Prostate gland (tissue), 2 donors: ENCODE data around the gene GNPNAT1. TPM values are rescaled to one million over a fixed set of nuclear protein-coding genes. Genes with fewer than 3 reads are reported as not detected.

Experiments used
- DNase-seq: peaks from one replicate; pipeline ENCODE4 v3.0.0-alpha.2; 2019; ENCODE audit warnings: low spot score
- H3K27ac ChIP-seq, 2 donors: fragments of 200-600 bp; sonication (generic); 2 replicates each; pipeline ENCODE4 v1.5.1; 2017 to 2019
- H3K27me3 ChIP-seq: fragments of 200-600 bp; sonication (generic); replicated peaks from 2 replicates; pipeline ENCODE4 v1.5.1; 2019; ENCODE audit not compliant: insufficient read depth
- H3K36me3 ChIP-seq, 2 donors: fragments of 200-600 bp; sonication (generic); 1 replicate in 1 of 2; 2 replicates in 1 of 2; pipeline versions ENCODE4 v1.5.1 to v1.8.1; 2017 to 2019
- H3K4me1 ChIP-seq: fragments of 200-600 bp; sonication (generic); replicated peaks from 2 replicates; pipeline ENCODE4 v1.5.1; 2019
- H3K4me3 ChIP-seq, 2 donors: fragments of 200-600 bp; sonication (generic); 2 replicates each; pipeline ENCODE4 v1.5.1; 2017 to 2019
- H3K9me3 ChIP-seq: fragments of 200-600 bp; sonication (generic); 2 replicates; pipeline ENCODE4 v1.5.1; 2017
- CTCF ChIP-seq, 4 experiments: fragments of 200-600 bp in 2 of 4; fragments of 450-650 bp in 2 of 4; sonication (generic) in 2 of 4; IDR thresholded peaks; 1 replicate in 3 of 4; 2 replicates in 1 of 4; pipeline ENCODE4 v1.5.1; 2016 to 2019; ENCODE audit warnings: antibody characterized with exemption in 4 of 4, mild to moderate bottlenecking in 2 of 4, moderate library complexity in 2 of 4
- POLR2A ChIP-seq: fragments of 450-650 bp; IDR thresholded peaks from one replicate; pipeline ENCODE4 v1.6.1; 2016; ENCODE audit warnings: antibody characterized with exemption, mild to moderate bottlenecking
- POLR2AphosphoS5 ChIP-seq: sonication (generic); formaldehyde crosslinking; IDR thresholded peaks from one replicate; pipeline ENCODE4 v1.6.1; 2017; ENCODE audit warnings: antibody characterized with exemption
- WGBS: methylation state at CpG from one replicate; pipeline ENCODE4 v1.1.5; 2018; 5-methylcytosine and 5-hydroxymethylcytosine counted together
- intact Hi-C: fragments of 100-400 bp; cut with DNase I; formaldehyde crosslinking; loops from one replicate; pipeline ENCODE4 v1.14.2; 2022
- total RNA-seq, 2 donors: library from RNA; depleted of rRNA; stranded (reverse); fragments of >200 nt; gene quantifications; one replicate each; pipeline ENCODE4 v1.1.0, GENCODE V29; 2016

Gene GNPNAT1
- total RNA-seq, 2 donors from 2014 or later, result 26.2 to 41.4 TPM

DNA sequence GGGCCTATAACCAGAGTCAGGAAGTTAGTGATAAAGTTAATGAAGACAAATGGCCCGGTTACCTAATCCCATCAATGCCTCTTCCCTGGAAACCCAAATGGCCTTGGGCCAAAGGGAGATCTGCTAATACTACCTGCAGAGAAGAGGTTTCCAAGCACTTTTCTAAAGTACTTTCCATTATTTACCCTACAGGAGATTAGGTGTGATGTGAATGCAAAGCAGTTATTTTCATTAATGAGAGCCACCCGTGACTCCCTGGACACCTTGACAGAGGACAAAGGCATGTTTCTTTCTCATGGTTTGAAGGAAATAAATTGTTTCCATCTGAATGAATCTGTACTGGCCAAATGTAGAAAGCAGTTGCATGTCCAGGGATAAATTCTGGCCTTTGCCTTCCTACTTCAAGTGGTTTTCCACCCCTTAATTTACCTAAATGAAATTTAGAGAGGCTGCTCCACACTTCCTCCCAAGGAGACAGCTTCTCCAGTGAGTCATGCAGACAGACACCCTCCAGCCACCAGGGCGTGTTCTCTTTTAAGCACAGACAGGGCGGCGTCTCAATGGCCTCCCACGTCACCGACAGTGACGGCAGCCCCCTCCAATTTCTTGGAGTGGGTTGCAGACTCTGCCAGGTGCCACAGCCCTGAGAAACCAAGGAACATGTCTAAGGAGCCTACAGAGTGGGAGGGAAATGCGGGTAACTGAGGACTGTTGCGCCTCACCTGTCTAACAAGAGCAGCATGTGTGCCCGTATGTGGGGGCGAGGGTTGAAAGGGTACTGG, 43.9 kb upstream of the GNPNAT1 start:
- H3K9me3 ChIP-seq, result no peaks in the 10 kb centered on the region
- intact Hi-C loops, result no loop called here
- H3K4me1 ChIP-seq, result no peaks in the 10 kb centered on the region
- H3K27me3 ChIP-seq, result no peaks in the 10 kb centered on the region
- DNase-seq, result no peak
- H3K4me3 ChIP-seq, result no peak overlapping the region
- WGBS, result 83% methylated on average over 12 of the region's 12 CpGs
- no peak for TF ChIP-seq POLR2AphosphoS5
- no peak for TF ChIP-seq POLR2A
- TF ChIP-seq CTCF (IDR thresholded peaks at IDR 0.05), result no peak
- no peak overlapping the region for H3K27ac ChIP-seq
- H3K36me3 ChIP-seq, result no peaks in the 10 kb centered on the region

DNA sequence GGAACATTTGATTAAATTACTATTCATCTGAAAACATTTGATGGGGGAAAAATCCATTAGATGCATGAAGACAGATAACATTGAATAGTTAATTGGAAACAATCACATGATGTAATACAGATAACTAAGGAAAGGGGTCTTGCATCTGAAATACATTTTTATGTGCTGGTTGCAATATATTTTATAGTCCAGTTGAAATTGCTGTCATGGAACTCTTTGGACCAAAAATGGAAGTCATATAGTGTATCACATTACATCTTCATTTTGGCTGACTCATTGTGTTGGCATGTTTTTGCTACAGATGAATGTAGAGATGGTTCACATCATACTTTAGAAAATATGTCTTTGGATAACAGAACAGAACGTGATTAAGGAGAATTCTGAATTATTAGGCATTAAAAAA, 43.0 kb upstream of the GNPNAT1 start:
- Histone ChIP-seq H3K36me3 (no peaks in the 10 kb centered on the region), H3K9me3 (no peaks in the 10 kb centered on the region), H3K4me1 (no peaks in the 10 kb centered on the region), H3K27me3 (no peaks in the 10 kb centered on the region), H3K4me3 (no peak overlapping the region), H3K27ac (no peak overlapping the region)
- TF ChIP-seq POLR2A (no peak), CTCF (IDR thresholded peaks at IDR 0.05) (no peak), POLR2AphosphoS5 (no peak)
- no peak for DNase-seq
- WGBS, result 48% methylated on average over 1 of the region's 1 CpG
- intact Hi-C loops, result no loop called here

DNA sequence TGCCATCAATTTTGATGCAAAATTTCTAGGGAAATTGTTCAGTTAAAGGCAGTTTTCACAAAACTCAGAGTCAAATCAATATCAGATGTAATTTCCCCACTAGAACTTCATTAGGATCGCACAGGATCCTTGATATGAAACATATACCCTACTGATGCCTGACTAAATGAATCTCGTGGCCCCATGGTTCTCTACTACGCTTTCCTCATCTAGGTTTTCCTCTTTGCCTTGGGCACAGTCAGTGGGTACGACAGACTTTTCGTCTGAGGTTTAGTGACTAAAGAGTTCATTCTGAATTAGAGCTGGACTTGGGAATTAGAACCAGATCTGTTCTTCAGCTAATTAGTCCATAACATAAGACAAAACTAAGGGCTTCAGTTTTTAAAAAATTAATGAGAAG, 42.5 kb upstream of the GNPNAT1 start:
- no peak overlapping the region for H3K4me3 ChIP-seq
- no peak overlapping the region for H3K27ac ChIP-seq
- no peaks in the 10 kb centered on the region for H3K9me3 ChIP-seq
- DNase-seq, result no peak
- TF ChIP-seq POLR2A (no peak), POLR2AphosphoS5 (no peak), CTCF (IDR thresholded peaks at IDR 0.05) (no peak)
- intact Hi-C loops, result no loop called here
- H3K27me3 ChIP-seq, result no peaks in the 10 kb centered on the region
- 86% methylated on average over 5 of the region's 5 CpGs for WGBS
- H3K36me3 ChIP-seq, result no peaks in the 10 kb centered on the region
- H3K4me1 ChIP-seq, result no peaks in the 10 kb centered on the region

GRCh38 chr14:52829527-52830185, 38.2 kb upstream of the GNPNAT1 start:
- Histone ChIP-seq H3K27me3 (no peaks in the 10 kb centered on the region), H3K27ac (no peak overlapping the region), H3K4me3 (no peak overlapping the region), H3K36me3 (no peaks in the 10 kb centered on the region), H3K4me1 (no peaks in the 10 kb centered on the region), H3K9me3 (no peaks in the 10 kb centered on the region)
- WGBS, result 84% methylated on average over 7 of the region's 7 CpGs
- no peak for DNase-seq
- intact Hi-C loops, result loop anchor here (10.0 kb wide), 1 partner anchor 475 kb away; no protein-coding TSS in a partner anchor
- TF ChIP-seq CTCF (IDR thresholded peaks at IDR 0.05) (no peak), POLR2A (no peak), POLR2AphosphoS5 (no peak)

GRCh38 chr14:52827426-52827825, 36.0 kb upstream of the GNPNAT1 start:
- Histone ChIP-seq H3K9me3 (no peaks in the 10 kb centered on the region), H3K27me3 (no peaks in the 10 kb centered on the region), H3K36me3 (no peaks in the 10 kb centered on the region), H3K27ac (no peak overlapping the region), H3K4me3 (no peak overlapping the region), H3K4me1 (no peaks in the 10 kb centered on the region)
- intact Hi-C loops, result loop anchor here (10.0 kb wide), 1 partner anchor 477 kb away; no protein-coding TSS in a partner anchor
- no peak for TF ChIP-seq POLR2A
- no peak for TF ChIP-seq CTCF (IDR thresholded peaks at IDR 0.05)
- no peak for TF ChIP-seq POLR2AphosphoS5
- DNase-seq, result no peak
